ENCODE data around the gene EPB41L1.

EPB41L1 gene

GRCh38 chr20:36231331-36231730 is 76.8 kb downstream of the EPB41L1 start:
- H3K27ac ChIP-seq: no peak overlapping the region
- TF ChIP-seq ZFX (IDR thresholded peaks at IDR 0.05): no peak
- no peak for TF ChIP-seq CTCF (conservative IDR thresholded peaks at IDR 0.05)

GRCh38 chr20:36234771-36235320 is 80.3 kb downstream of the EPB41L1 start:
- TF ChIP-seq CTCF (conservative IDR thresholded peaks at IDR 0.05) (no peak), ZFX (IDR thresholded peaks at IDR 0.05) (no peak)
- no peak overlapping the region for H3K27ac ChIP-seq

DNA sequence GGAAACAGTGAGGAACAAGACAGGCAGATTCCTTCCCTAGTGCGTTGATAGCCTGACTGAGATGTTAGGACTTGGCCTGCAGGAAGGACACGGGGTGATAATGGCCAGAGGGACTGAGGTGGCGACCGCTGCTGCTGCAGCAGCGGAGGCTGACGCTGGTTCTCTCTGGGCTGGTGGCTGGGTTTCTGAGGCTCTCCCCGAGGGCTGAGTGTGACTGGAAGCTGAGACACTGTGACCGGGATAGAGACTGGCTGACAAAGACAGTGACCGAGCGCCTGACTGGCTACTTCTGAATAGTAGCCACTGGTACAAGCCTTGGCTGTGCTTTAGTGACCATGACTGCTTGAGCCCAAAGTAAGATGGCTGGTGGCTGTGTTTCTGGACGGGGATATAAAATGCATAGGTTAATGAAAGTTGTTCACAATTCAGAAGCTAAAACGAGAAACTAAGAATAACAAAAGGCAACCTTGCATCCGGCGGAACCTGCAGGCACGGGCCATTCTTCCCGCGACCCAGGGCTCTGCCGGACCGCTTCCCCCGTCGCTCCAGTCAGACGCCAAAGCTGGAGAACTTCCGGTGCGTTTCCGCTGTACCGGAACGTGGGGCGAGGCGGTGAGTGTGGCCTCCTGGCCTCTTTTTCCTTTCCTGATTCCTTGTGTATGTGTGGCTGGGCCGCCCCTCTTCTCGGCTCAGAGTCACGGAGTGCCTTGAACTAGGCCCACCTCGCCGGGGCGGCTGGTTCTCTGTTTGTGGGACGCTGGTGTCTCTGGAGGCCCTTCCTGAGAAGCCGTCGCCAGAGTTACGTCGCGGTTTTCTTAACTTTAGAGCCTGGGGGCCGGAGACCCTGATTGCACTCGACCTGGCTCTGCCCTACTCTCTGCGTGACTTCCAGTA is 81.6 kb downstream of the EPB41L1 start, which contains the start of gene AAR2:
Gene AAR2 (plus strand): TSS at position 587 of the 894 bp plus-strand sequence. CDS start 3,391 bp downstream, outside the sequence.
- H3K27ac ChIP-seq: peak within 1 kb of the TSS; percentile 78
- TF ChIP-seq CTCF (conservative IDR thresholded peaks at IDR 0.05) (no peak), ZFX (IDR thresholded peaks at IDR 0.05) (peak; percentile 89)

- TF ChIP-seq CTCF (conservative IDR thresholded peaks at IDR 0.05): no peak
- no peak for TF ChIP-seq ZFX (IDR thresholded peaks at IDR 0.05)
- H3K27ac ChIP-seq: peak overlapping the region; percentile 78
These were observed 82.2 kb downstream of the EPB41L1 start for GRCh38 chr20:36236786-36237121.

DNA sequence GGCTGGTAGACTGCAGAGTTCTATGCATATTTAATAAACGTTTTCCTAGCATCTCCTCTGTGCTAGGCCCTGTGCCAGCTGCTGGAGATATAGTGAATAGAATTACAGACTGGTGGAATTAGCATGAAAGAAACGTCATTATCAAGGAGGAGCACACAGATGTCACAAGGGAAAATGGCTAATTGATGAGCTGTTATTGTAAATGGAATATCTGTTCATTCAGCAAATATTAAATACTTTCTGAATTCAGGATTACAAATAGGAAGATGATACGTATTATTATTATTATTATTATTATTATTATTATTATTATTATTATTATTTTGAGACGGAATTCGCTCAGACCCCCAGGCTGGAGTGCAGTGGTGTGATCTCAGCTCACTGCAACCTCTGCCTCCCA is 82.9 kb downstream of the EPB41L1 start:
- TF ChIP-seq CTCF (conservative IDR thresholded peaks at IDR 0.05) (no peak), ZFX (IDR thresholded peaks at IDR 0.05) (no peak)
- H3K27ac ChIP-seq: peak overlapping the region; percentile 78; the same call in 1 of the 2 replicates

DNA sequence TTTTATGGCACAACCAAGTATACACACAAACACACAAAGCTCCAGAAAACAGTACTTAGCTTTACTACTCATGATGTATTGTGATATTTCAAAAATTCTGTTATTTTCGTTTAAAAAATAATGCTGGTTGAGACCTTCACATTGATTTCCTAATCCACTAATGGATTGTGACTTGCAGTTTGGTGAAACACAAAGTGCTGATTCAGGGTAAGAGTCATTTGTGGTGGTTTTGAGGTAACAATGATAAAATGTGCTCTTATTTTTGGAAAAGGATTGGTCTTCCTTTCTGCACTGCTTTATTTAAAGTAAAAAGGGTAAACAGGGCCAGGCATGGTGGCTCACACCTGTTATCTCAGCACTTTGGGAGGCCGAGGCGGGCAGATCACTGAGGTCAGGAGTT is 83.6 kb downstream of the EPB41L1 start:
- TF ChIP-seq CTCF (conservative IDR thresholded peaks at IDR 0.05) (no peak), ZFX (IDR thresholded peaks at IDR 0.05) (no peak)
- no peak overlapping the region for H3K27ac ChIP-seq

DNA sequence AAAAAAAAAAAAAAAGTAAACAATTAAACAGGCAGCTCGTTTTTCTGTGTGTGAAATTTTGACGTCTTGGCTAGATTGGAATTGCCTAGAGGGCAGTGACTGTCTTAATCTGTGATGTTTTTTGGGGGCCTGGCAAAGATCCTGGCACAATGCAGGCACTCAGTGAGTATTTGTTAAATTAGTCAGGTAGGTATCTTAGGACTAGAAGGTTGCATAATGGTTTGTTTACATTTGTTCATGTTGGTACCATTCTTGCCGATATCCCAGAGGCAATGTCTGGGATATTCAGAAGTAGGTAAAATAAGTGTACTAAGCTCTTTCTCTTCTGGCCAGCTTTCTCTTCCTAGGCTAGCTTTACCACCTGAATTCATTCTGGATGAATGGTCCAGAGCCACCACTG is 84.2 kb downstream of the EPB41L1 start:
- no peak for TF ChIP-seq ZFX (IDR thresholded peaks at IDR 0.05)
- TF ChIP-seq CTCF (conservative IDR thresholded peaks at IDR 0.05): no peak
- no peak overlapping the region for H3K27ac ChIP-seq
